ENCODE results near the gene OTOG.

- TF ChIP-seq CTCF (IDR thresholded peaks at IDR 0.05; ENCODE audit: insufficient read depth, low read length): no peak
- no peak for TF ChIP-seq POLR2AphosphoS5 (IDR thresholded peaks at IDR 0.05; ENCODE audit: low read depth)
- no peak for TF ChIP-seq REST (IDR thresholded peaks at IDR 0.05; ENCODE audit: insufficient replicate concordance, low read depth)
Observed at GRCh38 chr11:17642980-17643379, 95.9 kb downstream of the OTOG start.

All from HL-60 (cell line).